ENCODE measurements around the gene AKT3. TPM values are rescaled to one million over a fixed set of nuclear protein-coding genes. Genes with fewer than 3 reads are reported as not detected.

The AKT3 gene
- total RNA-seq, 4 donors from 2014 or later: 8.5 to 16.0 (median 15.2) TPM

GRCh38 chr1:243508943-243509342, 341.1 kb downstream of the AKT3 start:
- intact Hi-C loops (cut with DNase I; ENCODE audit: low total_unique reads): no loop called here
- DNase-seq: no peak

GRCh38 chr1:243508303-243508713, 341.7 kb downstream of the AKT3 start:
- peaks cover 0 to 10% of the 10 kb centered on the region in 2 donors for H3K36me3 ChIP-seq
- in situ Hi-C loops (cut with MboI; ENCODE audit: low sequenced_read_pairs in 4 of 4) (no loop called here), intact Hi-C loops (cut with DNase I; ENCODE audit: low total_unique reads) (no loop called here)
- no peaks in the 10 kb centered on the region for H3K4me1 ChIP-seq
- H3K4me3 ChIP-seq: no peak overlapping the region
- no peak for TF ChIP-seq POLR2A (IDR thresholded peaks at IDR 0.05)
- TF ChIP-seq, protein P1, sequence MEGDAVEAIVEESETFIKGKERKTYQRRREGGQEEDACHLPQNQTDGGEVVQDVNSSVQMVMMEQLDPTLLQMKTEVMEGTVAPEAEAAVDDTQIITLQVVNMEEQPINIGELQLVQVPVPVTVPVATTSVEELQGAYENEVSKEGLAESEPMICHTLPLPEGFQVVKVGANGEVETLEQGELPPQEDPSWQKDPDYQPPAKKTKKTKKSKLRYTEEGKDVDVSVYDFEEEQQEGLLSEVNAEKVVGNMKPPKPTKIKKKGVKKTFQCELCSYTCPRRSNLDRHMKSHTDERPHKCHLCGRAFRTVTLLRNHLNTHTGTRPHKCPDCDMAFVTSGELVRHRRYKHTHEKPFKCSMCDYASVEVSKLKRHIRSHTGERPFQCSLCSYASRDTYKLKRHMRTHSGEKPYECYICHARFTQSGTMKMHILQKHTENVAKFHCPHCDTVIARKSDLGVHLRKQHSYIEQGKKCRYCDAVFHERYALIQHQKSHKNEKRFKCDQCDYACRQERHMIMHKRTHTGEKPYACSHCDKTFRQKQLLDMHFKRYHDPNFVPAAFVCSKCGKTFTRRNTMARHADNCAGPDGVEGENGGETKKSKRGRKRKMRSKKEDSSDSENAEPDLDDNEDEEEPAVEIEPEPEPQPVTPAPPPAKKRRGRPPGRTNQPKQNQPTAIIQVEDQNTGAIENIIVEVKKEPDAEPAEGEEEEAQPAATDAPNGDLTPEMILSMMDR (IDR thresholded peaks at IDR 0.05 in 4 of 5, conservative IDR thresholded peaks at IDR 0.05 in 1 of 5): no peak
- no peak overlapping the region for H3K27ac ChIP-seq
- no peak for ATAC-seq
- H3K9me3 ChIP-seq: no peaks in the 10 kb centered on the region
- H3K27me3 ChIP-seq: no peaks in the 10 kb centered on the region
- no peak for DNase-seq

More at GRCh38 chr1:243508943-243509342, 341.1 kb downstream of the AKT3 start:
- in situ Hi-C loops (cut with MboI; ENCODE audit: low sequenced_read_pairs in 4 of 4): no loop called here
- Histone ChIP-seq H3K27ac (no peak overlapping the region), H3K9me3 (no peaks in the 10 kb centered on the region), H3K4me1 (peaks cover 0 to 5% of the 10 kb centered on the region in 2 donors), H3K27me3 (no peaks in the 10 kb centered on the region), H3K4me3 (no peak overlapping the region), H3K36me3 (peaks cover 0 to 4% of the 10 kb centered on the region in 2 donors)
- no peak for ATAC-seq
- no peak for TF ChIP-seq POLR2A (IDR thresholded peaks at IDR 0.05)
- TF ChIP-seq, protein P1 (IDR thresholded peaks at IDR 0.05 in 4 of 5, conservative IDR thresholded peaks at IDR 0.05 in 1 of 5): no peak

DNA sequence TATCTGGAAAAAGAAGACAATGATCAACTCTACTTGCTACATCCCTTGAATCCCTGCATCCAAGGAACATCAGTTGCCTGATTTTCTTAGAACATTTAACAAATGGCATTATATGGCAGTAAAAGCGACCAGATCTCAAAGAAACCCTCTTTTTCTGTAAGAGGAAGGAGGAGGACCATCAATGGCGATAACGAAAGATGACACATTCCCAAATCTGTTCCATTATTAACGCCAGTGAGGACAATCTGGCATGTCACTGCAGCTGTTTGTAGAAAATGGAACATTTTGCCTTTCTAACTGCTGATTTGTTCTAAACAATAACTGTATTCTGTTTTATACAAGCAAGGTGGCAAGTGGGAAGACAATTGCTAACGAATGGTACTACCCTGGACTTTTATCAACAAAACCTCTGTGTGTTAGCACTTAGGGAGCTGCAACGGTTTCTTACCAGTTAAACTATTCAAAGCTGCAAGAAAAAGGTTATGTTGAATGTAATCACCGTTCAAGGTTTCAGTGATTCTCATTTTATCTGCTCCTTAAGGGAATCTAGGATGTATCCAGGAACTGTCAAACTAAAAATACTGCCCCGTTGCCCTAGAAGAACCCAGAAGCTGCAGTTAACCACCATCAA, 342.3 kb downstream of the AKT3 start:
- H3K36me3 ChIP-seq: peaks cover 0 to 11% of the 10 kb centered on the region in 2 donors
- H3K27ac ChIP-seq: no peak overlapping the region
- in situ Hi-C loops (cut with MboI; ENCODE audit: low sequenced_read_pairs in 4 of 4): no loop called here
- ATAC-seq (no peak), DNase-seq (no peak)
- TF ChIP-seq POLR2A (IDR thresholded peaks at IDR 0.05): no peak
- TF ChIP-seq, protein P1 (IDR thresholded peaks at IDR 0.05 in 4 of 5, conservative IDR thresholded peaks at IDR 0.05 in 1 of 5): no peak
- H3K4me3 ChIP-seq: no peak overlapping the region
- intact Hi-C loops (cut with DNase I; ENCODE audit: low total_unique reads): no loop called here
- H3K4me1 ChIP-seq: no peaks in the 10 kb centered on the region
- no peaks in the 10 kb centered on the region for H3K27me3 ChIP-seq
- no peaks in the 10 kb centered on the region for H3K9me3 ChIP-seq

- H3K36me3 ChIP-seq: peaks cover 0 to 11% of the 10 kb centered on the region in 2 donors
- TF ChIP-seq, protein P1 (IDR thresholded peaks at IDR 0.05 in 4 of 5, conservative IDR thresholded peaks at IDR 0.05 in 1 of 5): no peak
- TF ChIP-seq POLR2A (IDR thresholded peaks at IDR 0.05): no peak
- H3K4me1 ChIP-seq: no peaks in the 10 kb centered on the region
- in situ Hi-C loops (cut with MboI; ENCODE audit: low sequenced_read_pairs in 4 of 4) (no loop called here), intact Hi-C loops (cut with DNase I; ENCODE audit: low total_unique reads) (no loop called here)
- ATAC-seq (no peak), DNase-seq (no peak)
- H3K27me3 ChIP-seq: no peaks in the 10 kb centered on the region
- H3K27ac ChIP-seq: no peak overlapping the region
- H3K4me3 ChIP-seq: no peak overlapping the region
- H3K9me3 ChIP-seq: no peaks in the 10 kb centered on the region
Observed at GRCh38 chr1:243507001-243507671, 342.9 kb downstream of the AKT3 start.

Data from gastrocnemius medialis (tissue), 4 donors.